GM12878 (cell line): Measurements from ENCODE around the gene CORO1C. TPM values are rescaled to one million over a fixed set of nuclear protein-coding genes. Genes with fewer than 3 reads are reported as not detected.

Experiments used
- CREM ChIP-seq: IDR thresholded peaks from 2 replicates; pipeline ENCODE4 v1.6.1; 2014; ENCODE audit warnings: antibody characterized with exemption, low read depth
- HDAC2 ChIP-seq: fragments of 200-600 bp; sonication (generic); IDR thresholded peaks from 2 replicates; pipeline ENCODE4 v1.6.1; 2017
- HDGF ChIP-seq: fragments of 450-650 bp; IDR thresholded peaks from 2 replicates; pipeline ENCODE4 v1.6.1; 2016; ENCODE audit warnings: antibody characterized with exemption
- KDM1A ChIP-seq: fragments of 200-600 bp; sonication (generic); IDR thresholded peaks from 2 replicates; pipeline ENCODE4 v1.6.1; 2016; ENCODE audit warnings: borderline replicate concordance
- MTA2 ChIP-seq: fragments of 450-650 bp; IDR thresholded peaks from 2 replicates; pipeline ENCODE4 v1.6.1; 2016; ENCODE audit warnings: low read depth, mild to moderate bottlenecking, moderate library complexity
- NR2C1 ChIP-seq: fragments of 450-650 bp; IDR thresholded peaks from 2 replicates; pipeline ENCODE4 v1.6.1; 2017; ENCODE audit warnings: antibody characterized with exemption, mild to moderate bottlenecking, moderate library complexity
- RAD51 ChIP-seq: fragments of 450-650 bp; IDR thresholded peaks from 2 replicates; pipeline ENCODE4 v1.6.1; 2016; ENCODE audit warnings: moderate library complexity, mild to moderate bottlenecking, inconsistent platforms
- RB1 ChIP-seq: fragments of 450-650 bp; formaldehyde crosslinking; IDR thresholded peaks from 2 replicates; pipeline ENCODE4 v1.6.1; 2017; ENCODE audit warnings: mild to moderate bottlenecking, borderline replicate concordance
- SMAD5 ChIP-seq: IDR thresholded peaks from 2 replicates; pipeline ENCODE4 v1.6.1; 2016; ENCODE audit warnings: antibody characterized with exemption, low read depth
- SREBF1 ChIP-seq: IDR thresholded peaks from 2 replicates; pipeline ENCODE4 v1.6.1; 2012; ENCODE audit warnings: mild to moderate bottlenecking, low read length
- TAF1 ChIP-seq: IDR thresholded peaks from 2 replicates; pipeline ENCODE4 v1.6.1; 2011; ENCODE audit warnings: mild to moderate bottlenecking, low read depth, low read length, borderline replicate concordance
- TARDBP ChIP-seq: IDR thresholded peaks from 2 replicates; pipeline ENCODE4 v1.6.1; 2016; ENCODE audit warnings: borderline replicate concordance
- polyA plus RNA-seq, 11 experiments: library from polyadenylated mRNA; depleted of rRNA in 4 of 11; unstranded in 6 of 11; stranded (reverse) in 5 of 11; fragments of >200 nt; fragmentation: Nextera tagmentation in 4 of 11; fragmentation: Illumina TruSeq in 1 of 11; extraction: Ambion mirVana in 4 of 11; extraction: Trizol in 1 of 11; gene quantifications; 1 replicate in 1 of 11; 2 replicates in 10 of 11; pipeline versions ENCODE4 v1.2.1 to v1.2.3, GENCODE V29; 2011 to 2016; ENCODE audit warnings: inconsistent platforms in 2 of 11, missing spikeins in 2 of 11, low read depth in 1 of 11
- total RNA-seq, 4 experiments: library from RNA; depleted of rRNA in 3 of 4; stranded (reverse); fragments of >200 nt in 3 of 4; fragmentation: Illumina TruSeq in 1 of 4; extraction: Trizol in 1 of 4; gene quantifications; 2 replicates each; pipeline versions ENCODE4 v1.2.1 to v1.2.3, GENCODE V29; 2013 to 2021
- TF ChIP-seq, protein P1 (sequence below): fragments of 150-350 bp; IDR thresholded peaks from 2 replicates; pipeline ENCODE4 v1.6.1; 2014; ENCODE audit warnings: mild to moderate bottlenecking, low read depth, low read length
- TF ChIP-seq, protein P2 (sequence below): IDR thresholded peaks from 2 replicates; pipeline ENCODE4 v1.6.1; 2012; ENCODE audit warnings: low read length, inconsistent platforms
- TF ChIP-seq, protein P3 (sequence below): fragments of 450-650 bp; IDR thresholded peaks from 2 replicates; pipeline ENCODE4 v1.6.1; 2016; ENCODE audit warnings: mild to moderate bottlenecking, moderate library complexity, borderline replicate concordance
- TF ChIP-seq, protein P4 (sequence below): fragments of 450-650 bp; IDR thresholded peaks from 2 replicates; pipeline ENCODE4 v1.6.1; 2017; ENCODE audit warnings: mild to moderate bottlenecking, low read depth, inconsistent platforms; ENCODE audit not compliant: poor library complexity, severe bottlenecking
- TF ChIP-seq, protein P5 (sequence below): fragments of 450-650 bp; formaldehyde crosslinking; IDR thresholded peaks from 2 replicates; pipeline ENCODE4 v1.4.0; 2020; ENCODE audit warnings: mild to moderate bottlenecking, moderate library complexity

CORO1C gene
- total and polyA plus RNA-seq, 10 of the 15 experiments (the other 5 are each of a cell fraction or from before 2014, with no cell fraction given): 52.7 to 254 (median 171) TPM

DNA sequence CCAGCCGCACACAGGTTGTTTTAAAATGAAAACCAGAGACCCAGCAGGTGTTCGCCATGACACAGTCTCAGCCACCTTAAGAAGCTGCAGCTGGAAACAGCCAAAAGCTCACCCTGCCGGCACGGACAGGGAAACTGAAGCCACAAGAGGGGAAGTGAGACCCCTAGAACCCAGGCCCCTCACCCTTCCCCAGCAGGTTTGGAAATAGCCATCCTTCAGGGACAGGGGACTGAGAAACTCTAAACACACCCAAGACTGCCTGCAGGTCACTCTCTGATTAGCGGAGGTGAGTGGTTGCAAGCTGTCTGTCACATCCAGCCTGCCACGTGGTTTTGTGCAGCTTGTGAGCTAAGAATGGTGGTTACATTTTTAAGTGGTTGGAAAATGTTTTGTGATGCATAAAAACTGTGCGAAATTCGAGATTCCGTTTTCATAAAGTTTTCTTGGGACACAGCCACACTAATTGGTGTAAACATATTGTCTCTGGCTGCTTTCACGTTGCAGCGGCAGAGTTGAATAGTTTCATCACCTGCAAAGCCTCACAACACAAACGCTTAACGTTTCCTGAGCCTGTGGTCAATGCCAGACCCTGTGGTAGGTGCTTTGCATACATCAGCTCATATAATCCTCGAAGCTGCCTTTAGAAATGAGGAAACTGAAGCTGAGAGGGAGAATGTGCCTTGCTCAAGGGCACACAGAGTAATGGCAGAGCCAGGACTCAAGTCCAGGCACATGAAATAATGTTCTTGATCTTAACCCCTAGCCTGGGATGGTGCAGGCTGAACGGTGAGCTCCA lies 95.9 kb downstream of the CORO1C start (continued):
- TF ChIP-seq, protein P1, sequence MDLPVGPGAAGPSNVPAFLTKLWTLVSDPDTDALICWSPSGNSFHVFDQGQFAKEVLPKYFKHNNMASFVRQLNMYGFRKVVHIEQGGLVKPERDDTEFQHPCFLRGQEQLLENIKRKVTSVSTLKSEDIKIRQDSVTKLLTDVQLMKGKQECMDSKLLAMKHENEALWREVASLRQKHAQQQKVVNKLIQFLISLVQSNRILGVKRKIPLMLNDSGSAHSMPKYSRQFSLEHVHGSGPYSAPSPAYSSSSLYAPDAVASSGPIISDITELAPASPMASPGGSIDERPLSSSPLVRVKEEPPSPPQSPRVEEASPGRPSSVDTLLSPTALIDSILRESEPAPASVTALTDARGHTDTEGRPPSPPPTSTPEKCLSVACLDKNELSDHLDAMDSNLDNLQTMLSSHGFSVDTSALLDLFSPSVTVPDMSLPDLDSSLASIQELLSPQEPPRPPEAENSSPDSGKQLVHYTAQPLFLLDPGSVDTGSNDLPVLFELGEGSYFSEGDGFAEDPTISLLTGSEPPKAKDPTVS: no peak
- TF ChIP-seq KDM1A (no peak), MTA2 (peak; percentile 92), RAD51 (peak; percentile 93), HDGF (no peak), HDAC2 (no peak), CREM (peak; percentile 42), TAF1 (peak; percentile 47; the same call in 1 of the 2 replicates), SMAD5 (peak; percentile 88), TARDBP (no peak), NR2C1 (no peak), SREBF1 (no peak), RB1 (peak; percentile 48; the same call in 1 of the 2 replicates)
- TF ChIP-seq, protein P2, sequence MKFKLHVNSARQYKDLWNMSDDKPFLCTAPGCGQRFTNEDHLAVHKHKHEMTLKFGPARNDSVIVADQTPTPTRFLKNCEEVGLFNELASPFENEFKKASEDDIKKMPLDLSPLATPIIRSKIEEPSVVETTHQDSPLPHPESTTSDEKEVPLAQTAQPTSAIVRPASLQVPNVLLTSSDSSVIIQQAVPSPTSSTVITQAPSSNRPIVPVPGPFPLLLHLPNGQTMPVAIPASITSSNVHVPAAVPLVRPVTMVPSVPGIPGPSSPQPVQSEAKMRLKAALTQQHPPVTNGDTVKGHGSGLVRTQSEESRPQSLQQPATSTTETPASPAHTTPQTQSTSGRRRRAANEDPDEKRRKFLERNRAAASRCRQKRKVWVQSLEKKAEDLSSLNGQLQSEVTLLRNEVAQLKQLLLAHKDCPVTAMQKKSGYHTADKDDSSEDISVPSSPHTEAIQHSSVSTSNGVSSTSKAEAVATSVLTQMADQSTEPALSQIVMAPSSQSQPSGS: peak; percentile 68; the same call in 1 of the 2 replicates
- TF ChIP-seq, protein P3, sequence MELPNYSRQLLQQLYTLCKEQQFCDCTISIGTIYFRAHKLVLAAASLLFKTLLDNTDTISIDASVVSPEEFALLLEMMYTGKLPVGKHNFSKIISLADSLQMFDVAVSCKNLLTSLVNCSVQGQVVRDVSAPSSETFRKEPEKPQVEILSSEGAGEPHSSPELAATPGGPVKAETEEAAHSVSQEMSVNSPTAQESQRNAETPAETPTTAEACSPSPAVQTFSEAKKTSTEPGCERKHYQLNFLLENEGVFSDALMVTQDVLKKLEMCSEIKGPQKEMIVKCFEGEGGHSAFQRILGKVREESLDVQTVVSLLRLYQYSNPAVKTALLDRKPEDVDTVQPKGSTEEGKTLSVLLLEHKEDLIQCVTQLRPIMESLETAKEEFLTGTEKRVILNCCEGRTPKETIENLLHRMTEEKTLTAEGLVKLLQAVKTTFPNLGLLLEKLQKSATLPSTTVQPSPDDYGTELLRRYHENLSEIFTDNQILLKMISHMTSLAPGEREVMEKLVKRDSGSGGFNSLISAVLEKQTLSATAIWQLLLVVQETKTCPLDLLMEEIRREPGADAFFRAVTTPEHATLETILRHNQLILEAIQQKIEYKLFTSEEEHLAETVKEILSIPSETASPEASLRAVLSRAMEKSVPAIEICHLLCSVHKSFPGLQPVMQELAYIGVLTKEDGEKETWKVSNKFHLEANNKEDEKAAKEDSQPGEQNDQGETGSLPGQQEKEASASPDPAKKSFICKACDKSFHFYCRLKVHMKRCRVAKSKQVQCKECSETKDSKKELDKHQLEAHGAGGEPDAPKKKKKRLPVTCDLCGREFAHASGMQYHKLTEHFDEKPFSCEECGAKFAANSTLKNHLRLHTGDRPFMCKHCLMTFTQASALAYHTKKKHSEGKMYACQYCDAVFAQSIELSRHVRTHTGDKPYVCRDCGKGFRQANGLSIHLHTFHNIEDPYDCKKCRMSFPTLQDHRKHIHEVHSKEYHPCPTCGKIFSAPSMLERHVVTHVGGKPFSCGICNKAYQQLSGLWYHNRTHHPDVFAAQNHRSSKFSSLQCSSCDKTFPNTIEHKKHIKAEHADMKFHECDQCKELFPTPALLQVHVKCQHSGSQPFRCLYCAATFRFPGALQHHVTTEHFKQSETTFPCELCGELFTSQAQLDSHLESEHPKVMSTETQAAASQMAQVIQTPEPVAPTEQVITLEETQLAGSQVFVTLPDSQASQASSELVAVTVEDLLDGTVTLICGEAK: peak; percentile 92
- TF ChIP-seq, protein P4, sequence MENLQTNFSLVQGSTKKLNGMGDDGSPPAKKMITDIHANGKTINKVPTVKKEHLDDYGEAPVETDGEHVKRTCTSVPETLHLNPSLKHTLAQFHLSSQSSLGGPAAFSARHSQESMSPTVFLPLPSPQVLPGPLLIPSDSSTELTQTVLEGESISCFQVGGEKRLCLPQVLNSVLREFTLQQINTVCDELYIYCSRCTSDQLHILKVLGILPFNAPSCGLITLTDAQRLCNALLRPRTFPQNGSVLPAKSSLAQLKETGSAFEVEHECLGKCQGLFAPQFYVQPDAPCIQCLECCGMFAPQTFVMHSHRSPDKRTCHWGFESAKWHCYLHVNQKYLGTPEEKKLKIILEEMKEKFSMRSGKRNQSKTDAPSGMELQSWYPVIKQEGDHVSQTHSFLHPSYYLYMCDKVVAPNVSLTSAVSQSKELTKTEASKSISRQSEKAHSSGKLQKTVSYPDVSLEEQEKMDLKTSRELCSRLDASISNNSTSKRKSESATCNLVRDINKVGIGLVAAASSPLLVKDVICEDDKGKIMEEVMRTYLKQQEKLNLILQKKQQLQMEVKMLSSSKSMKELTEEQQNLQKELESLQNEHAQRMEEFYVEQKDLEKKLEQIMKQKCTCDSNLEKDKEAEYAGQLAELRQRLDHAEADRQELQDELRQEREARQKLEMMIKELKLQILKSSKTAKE: peak; percentile 99
- TF ChIP-seq, protein P5, sequence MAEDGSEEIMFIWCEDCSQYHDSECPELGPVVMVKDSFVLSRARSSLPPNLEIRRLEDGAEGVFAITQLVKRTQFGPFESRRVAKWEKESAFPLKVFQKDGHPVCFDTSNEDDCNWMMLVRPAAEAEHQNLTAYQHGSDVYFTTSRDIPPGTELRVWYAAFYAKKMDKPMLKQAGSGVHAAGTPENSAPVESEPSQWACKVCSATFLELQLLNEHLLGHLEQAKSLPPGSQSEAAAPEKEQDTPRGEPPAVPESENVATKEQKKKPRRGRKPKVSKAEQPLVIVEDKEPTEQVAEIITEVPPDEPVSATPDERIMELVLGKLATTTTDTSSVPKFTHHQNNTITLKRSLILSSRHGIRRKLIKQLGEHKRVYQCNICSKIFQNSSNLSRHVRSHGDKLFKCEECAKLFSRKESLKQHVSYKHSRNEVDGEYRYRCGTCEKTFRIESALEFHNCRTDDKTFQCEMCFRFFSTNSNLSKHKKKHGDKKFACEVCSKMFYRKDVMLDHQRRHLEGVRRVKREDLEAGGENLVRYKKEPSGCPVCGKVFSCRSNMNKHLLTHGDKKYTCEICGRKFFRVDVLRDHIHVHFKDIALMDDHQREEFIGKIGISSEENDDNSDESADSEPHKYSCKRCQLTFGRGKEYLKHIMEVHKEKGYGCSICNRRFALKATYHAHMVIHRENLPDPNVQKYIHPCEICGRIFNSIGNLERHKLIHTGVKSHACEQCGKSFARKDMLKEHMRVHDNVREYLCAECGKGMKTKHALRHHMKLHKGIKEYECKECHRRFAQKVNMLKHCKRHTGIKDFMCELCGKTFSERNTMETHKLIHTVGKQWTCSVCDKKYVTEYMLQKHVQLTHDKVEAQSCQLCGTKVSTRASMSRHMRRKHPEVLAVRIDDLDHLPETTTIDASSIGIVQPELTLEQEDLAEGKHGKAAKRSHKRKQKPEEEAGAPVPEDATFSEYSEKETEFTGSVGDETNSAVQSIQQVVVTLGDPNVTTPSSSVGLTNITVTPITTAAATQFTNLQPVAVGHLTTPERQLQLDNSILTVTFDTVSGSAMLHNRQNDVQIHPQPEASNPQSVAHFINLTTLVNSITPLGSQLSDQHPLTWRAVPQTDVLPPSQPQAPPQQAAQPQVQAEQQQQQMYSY (CRISPR knock-in tag): no peak
